Testis (tissue), 2 donors: ENCODE results near the gene CHST13.

Experiments
- POLR2A ChIP-seq: fragments of 450-650 bp; IDR thresholded peaks from one replicate; pipeline ENCODE4 v1.6.1; 2017; ENCODE audit warnings: antibody characterized with exemption, mild to moderate bottlenecking, moderate library complexity
- TF ChIP-seq, protein P1 (sequence below), 3 experiments: fragments of 450-650 bp in 2 of 3; fragments of 200-600 bp in 1 of 3; sonication (generic) in 1 of 3; IDR thresholded peaks; one replicate each; pipeline ENCODE4 v1.5.1; 2016 to 2019; ENCODE audit warnings: antibody characterized with exemption in 3 of 3, mild to moderate bottlenecking in 2 of 3, moderate library complexity in 1 of 3

DNA sequence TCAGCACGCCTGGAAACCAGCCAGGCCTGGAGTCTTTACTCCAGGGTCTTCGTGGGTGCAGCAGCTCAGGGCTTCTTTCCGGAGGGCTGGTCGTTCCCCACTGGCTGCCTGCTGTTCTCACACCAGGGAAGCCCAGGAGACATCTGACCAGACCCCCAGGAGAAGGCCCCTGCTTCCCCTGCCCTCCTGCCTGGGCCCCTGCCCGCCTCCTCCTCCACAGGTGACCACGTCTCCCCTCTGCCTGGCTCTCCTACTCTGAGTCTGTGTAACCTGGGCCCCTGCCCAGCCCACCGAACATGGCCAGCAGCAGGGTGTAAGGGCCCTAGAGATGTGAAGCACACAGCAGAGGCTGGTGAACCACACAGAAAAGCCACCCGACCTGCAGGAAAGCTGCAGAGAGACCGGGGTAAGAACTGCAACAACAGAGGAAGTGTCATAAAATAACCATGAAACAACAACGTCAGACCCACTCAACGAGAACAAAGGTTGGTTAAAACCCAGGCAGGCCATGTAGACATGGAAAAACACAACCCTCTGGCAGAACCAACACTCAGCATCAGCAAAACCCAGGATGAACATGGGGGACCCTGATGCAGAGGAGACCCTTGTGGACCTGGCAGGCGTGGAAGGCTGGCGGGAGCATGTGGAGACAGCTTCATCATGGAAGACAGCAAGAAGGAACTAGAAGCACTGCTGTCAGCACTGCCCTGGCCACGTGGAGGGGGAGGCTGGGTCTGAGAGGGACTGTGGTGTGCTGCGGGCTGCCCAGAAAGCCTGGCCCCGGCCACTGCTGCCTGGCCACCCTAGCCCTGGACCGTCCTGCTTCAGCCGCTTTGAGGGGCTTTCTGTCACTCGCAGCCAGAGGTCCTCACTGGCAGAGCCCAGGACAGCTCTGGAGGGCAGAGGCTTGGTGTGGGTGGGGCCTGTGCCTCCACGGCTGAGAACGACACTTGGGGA is 26.8 kb upstream of the CHST13 start:
- TF ChIP-seq, protein P1, sequence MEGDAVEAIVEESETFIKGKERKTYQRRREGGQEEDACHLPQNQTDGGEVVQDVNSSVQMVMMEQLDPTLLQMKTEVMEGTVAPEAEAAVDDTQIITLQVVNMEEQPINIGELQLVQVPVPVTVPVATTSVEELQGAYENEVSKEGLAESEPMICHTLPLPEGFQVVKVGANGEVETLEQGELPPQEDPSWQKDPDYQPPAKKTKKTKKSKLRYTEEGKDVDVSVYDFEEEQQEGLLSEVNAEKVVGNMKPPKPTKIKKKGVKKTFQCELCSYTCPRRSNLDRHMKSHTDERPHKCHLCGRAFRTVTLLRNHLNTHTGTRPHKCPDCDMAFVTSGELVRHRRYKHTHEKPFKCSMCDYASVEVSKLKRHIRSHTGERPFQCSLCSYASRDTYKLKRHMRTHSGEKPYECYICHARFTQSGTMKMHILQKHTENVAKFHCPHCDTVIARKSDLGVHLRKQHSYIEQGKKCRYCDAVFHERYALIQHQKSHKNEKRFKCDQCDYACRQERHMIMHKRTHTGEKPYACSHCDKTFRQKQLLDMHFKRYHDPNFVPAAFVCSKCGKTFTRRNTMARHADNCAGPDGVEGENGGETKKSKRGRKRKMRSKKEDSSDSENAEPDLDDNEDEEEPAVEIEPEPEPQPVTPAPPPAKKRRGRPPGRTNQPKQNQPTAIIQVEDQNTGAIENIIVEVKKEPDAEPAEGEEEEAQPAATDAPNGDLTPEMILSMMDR (IDR thresholded peaks at IDR 0.05) = no peak
- no peak for TF ChIP-seq POLR2A
